ENCODE results near the gene IREB2. TPM values are rescaled to one million over a fixed set of nuclear protein-coding genes. Genes with fewer than 3 reads are reported as not detected.

Gene IREB2
- total and polyA plus RNA-seq, 9 donors: 15.2 to 54.5 (median 44.8) TPM

- H3K27me3 ChIP-seq: no peaks in the 10 kb centered on the region
- TF ChIP-seq, protein P1, sequence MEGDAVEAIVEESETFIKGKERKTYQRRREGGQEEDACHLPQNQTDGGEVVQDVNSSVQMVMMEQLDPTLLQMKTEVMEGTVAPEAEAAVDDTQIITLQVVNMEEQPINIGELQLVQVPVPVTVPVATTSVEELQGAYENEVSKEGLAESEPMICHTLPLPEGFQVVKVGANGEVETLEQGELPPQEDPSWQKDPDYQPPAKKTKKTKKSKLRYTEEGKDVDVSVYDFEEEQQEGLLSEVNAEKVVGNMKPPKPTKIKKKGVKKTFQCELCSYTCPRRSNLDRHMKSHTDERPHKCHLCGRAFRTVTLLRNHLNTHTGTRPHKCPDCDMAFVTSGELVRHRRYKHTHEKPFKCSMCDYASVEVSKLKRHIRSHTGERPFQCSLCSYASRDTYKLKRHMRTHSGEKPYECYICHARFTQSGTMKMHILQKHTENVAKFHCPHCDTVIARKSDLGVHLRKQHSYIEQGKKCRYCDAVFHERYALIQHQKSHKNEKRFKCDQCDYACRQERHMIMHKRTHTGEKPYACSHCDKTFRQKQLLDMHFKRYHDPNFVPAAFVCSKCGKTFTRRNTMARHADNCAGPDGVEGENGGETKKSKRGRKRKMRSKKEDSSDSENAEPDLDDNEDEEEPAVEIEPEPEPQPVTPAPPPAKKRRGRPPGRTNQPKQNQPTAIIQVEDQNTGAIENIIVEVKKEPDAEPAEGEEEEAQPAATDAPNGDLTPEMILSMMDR (IDR thresholded peaks at IDR 0.05): no peak
- no peak overlapping the region for H3K27ac ChIP-seq
- no peaks in the 10 kb centered on the region for H3K9me3 ChIP-seq
- peaks cover 6% of the 10 kb centered on the region for H3K4me1 ChIP-seq (ENCODE audit: insufficient read depth)
- H3K36me3 ChIP-seq: no peaks in the 10 kb centered on the region
- no peak for DNase-seq
- intact Hi-C loops (cut with DNase I): no loop called here
- no peak overlapping the region for H3K4me3 ChIP-seq
- WGBS, 3 donors: 50 to 54% (median 52%) methylated on average over 3 of the region's 3 CpGs
Observed at GRCh38 chr15:78461171-78461888, 23.3 kb downstream of the IREB2 start.

- Histone ChIP-seq H3K4me3 (no peak overlapping the region), H3K4me1 (ENCODE audit: insufficient read depth) (peaks cover 2% of the 10 kb centered on the region), H3K27ac (no peak overlapping the region), H3K27me3 (no peaks in the 10 kb centered on the region), H3K9me3 (no peaks in the 10 kb centered on the region), H3K36me3 (no peaks in the 10 kb centered on the region)
- intact Hi-C loops (cut with DNase I): no loop called here
- TF ChIP-seq POLR2A (IDR thresholded peaks at IDR 0.05): no peak
- TF ChIP-seq, protein P1 (IDR thresholded peaks at IDR 0.05): no peak
- no peak for DNase-seq
- WGBS, 3 donors: 48 to 98% (median 98%) methylated on average over 1 of the region's 1 CpG
Observed at GRCh38 chr15:78469031-78469430, 31.0 kb downstream of the IREB2 start.

DNA sequence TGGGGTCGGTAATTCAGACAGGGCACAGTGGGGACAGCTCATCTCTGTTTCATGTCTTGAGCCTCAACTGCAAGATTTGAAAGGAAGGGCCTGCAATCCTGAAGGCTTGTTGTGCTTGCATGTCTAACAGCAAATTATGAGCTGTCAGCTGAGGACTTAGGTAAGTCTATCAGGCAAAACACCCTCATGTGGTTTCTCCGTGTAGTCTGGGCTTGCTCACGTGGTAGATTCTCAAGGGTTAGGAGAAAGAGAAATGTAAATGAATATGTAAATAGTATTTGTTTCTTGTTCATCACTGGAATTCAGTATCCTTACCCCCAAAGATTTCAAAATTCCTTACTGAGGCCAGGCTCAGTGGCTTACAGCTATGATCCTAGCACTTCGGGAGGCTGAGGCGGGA is 39.3 kb downstream of the IREB2 start:
- no peak for DNase-seq
- 77 to 78% (median 77%) methylated on average over 5 of the region's 5 CpGs for WGBS, 3 donors
- H3K4me3 ChIP-seq: no peak overlapping the region
- intact Hi-C loops (cut with DNase I): no loop called here
- H3K4me1 ChIP-seq (ENCODE audit: insufficient read depth): no peaks in the 10 kb centered on the region
- no peaks in the 10 kb centered on the region for H3K27me3 ChIP-seq
- no peaks in the 10 kb centered on the region for H3K9me3 ChIP-seq
- no peaks in the 10 kb centered on the region for H3K36me3 ChIP-seq
- TF ChIP-seq POLR2A (IDR thresholded peaks at IDR 0.05) (no peak), EP300 (IDR thresholded peaks at IDR 0.05) (no peak)
- TF ChIP-seq, protein P1 (IDR thresholded peaks at IDR 0.05): no peak
- H3K27ac ChIP-seq: no peak overlapping the region

DNA sequence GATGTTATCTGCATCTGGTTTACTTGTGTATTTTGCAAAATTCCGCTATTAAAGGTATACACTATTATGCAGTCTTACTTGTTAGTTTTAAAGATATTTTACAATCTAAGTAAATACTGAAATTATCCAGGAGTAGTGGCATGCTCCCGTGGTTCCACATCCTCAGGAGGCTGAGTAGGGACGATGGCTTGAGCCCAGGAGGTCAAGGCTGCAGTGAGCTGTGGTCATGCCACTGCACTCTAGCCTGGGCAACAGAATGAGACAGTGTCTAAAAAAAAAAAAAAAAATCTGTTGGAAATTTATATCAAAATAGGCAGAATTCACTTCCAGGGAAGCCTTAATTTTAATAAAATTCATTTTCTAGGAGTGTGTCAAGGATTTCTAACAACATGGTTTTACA is 41.6 kb downstream of the IREB2 start:
- Histone ChIP-seq H3K9me3 (no peaks in the 10 kb centered on the region), H3K27ac (no peak overlapping the region), H3K36me3 (no peaks in the 10 kb centered on the region), H3K4me1 (ENCODE audit: insufficient read depth) (no peaks in the 10 kb centered on the region), H3K4me3 (no peak overlapping the region), H3K27me3 (no peaks in the 10 kb centered on the region)
- DNase-seq: no peak
- no peak for TF ChIP-seq POLR2A (IDR thresholded peaks at IDR 0.05)
- TF ChIP-seq, protein P1 (IDR thresholded peaks at IDR 0.05): no peak
- intact Hi-C loops (cut with DNase I): loop anchor here in 1 of 4 donors (5.0 kb wide), 1 partner anchor 367 kb away; no protein-coding TSS in a partner anchor
- 67 to 72% (median 71%) methylated on average over 3 of the region's 3 CpGs for WGBS, 3 donors

All from ovary (tissue), 9 donors.